Ishikawa (cell line): ENCODE results near the gene GTF2F2.

Experiments
- EP300 ChIP-seq: IDR thresholded peaks from 2 replicates; pipeline ENCODE4 v1.6.1; 2012; ENCODE audit warnings: borderline replicate concordance
- MAX ChIP-seq: IDR thresholded peaks from 2 replicates; pipeline ENCODE4 v1.6.1; 2012
- TAF1 ChIP-seq: IDR thresholded peaks from 2 replicates; pipeline ENCODE4 v1.6.1; 2012; ENCODE audit warnings: low read depth, mild to moderate bottlenecking

GRCh38 chr13:45179428-45179827, 59.1 kb downstream of the GTF2F2 start:
- TF ChIP-seq EP300 (no peak), MAX (no peak), TAF1 (no peak)
